HUES48 (cell line): ENCODE data around the gene ADAMTS19.
A peak's percentile ranks its signal among the peaks of the same experiment; 100 is the strongest.
"Not testable (repeated sequence)": the region's sequence is repeated elsewhere in the genome, so short reads cannot be mapped to it uniquely, and the experiment has no call there.

ENCODE experiments used
- H3K27ac ChIP-seq: one replicate; pipeline ENCODE4 v1.7.0; 2013; ENCODE audit warnings: low read depth, low read length, inconsistent platforms
- H3K27me3 ChIP-seq: 2 replicates; pipeline ENCODE4 v1.6.1; 2013; ENCODE audit warnings: mild to moderate bottlenecking, low read length; ENCODE audit not compliant: control insufficient read depth, insufficient read depth
- H3K36me3 ChIP-seq: 2 replicates; pipeline ENCODE4 v1.6.1; 2013; ENCODE audit warnings: low read length; ENCODE audit not compliant: control insufficient read depth, insufficient read depth
- H3K4me1 ChIP-seq: 2 replicates; pipeline ENCODE4 v1.6.1; 2013; ENCODE audit warnings: mild to moderate bottlenecking, low read length; ENCODE audit not compliant: control insufficient read depth, insufficient read depth
- H3K4me3 ChIP-seq: 2 replicates; pipeline ENCODE4 v1.5.1; 2013; ENCODE audit warnings: mild to moderate bottlenecking, low read depth, low read length
- H3K9ac ChIP-seq: 2 replicates; pipeline ENCODE4 v1.6.1; 2013; ENCODE audit warnings: mild to moderate bottlenecking, low read depth, low read length, moderate library complexity
- H3K9me3 ChIP-seq: 2 replicates; pipeline ENCODE4 v1.6.1; 2013; ENCODE audit warnings: low read length; ENCODE audit not compliant: control insufficient read depth, insufficient read depth

ADAMTS19 gene, protein sequence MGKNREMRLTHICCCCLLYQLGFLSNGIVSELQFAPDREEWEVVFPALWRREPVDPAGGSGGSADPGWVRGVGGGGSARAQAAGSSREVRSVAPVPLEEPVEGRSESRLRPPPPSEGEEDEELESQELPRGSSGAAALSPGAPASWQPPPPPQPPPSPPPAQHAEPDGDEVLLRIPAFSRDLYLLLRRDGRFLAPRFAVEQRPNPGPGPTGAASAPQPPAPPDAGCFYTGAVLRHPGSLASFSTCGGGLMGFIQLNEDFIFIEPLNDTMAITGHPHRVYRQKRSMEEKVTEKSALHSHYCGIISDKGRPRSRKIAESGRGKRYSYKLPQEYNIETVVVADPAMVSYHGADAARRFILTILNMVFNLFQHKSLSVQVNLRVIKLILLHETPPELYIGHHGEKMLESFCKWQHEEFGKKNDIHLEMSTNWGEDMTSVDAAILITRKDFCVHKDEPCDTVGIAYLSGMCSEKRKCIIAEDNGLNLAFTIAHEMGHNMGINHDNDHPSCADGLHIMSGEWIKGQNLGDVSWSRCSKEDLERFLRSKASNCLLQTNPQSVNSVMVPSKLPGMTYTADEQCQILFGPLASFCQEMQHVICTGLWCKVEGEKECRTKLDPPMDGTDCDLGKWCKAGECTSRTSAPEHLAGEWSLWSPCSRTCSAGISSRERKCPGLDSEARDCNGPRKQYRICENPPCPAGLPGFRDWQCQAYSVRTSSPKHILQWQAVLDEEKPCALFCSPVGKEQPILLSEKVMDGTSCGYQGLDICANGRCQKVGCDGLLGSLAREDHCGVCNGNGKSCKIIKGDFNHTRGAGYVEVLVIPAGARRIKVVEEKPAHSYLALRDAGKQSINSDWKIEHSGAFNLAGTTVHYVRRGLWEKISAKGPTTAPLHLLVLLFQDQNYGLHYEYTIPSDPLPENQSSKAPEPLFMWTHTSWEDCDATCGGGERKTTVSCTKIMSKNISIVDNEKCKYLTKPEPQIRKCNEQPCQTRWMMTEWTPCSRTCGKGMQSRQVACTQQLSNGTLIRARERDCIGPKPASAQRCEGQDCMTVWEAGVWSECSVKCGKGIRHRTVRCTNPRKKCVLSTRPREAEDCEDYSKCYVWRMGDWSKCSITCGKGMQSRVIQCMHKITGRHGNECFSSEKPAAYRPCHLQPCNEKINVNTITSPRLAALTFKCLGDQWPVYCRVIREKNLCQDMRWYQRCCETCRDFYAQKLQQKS

DNA sequence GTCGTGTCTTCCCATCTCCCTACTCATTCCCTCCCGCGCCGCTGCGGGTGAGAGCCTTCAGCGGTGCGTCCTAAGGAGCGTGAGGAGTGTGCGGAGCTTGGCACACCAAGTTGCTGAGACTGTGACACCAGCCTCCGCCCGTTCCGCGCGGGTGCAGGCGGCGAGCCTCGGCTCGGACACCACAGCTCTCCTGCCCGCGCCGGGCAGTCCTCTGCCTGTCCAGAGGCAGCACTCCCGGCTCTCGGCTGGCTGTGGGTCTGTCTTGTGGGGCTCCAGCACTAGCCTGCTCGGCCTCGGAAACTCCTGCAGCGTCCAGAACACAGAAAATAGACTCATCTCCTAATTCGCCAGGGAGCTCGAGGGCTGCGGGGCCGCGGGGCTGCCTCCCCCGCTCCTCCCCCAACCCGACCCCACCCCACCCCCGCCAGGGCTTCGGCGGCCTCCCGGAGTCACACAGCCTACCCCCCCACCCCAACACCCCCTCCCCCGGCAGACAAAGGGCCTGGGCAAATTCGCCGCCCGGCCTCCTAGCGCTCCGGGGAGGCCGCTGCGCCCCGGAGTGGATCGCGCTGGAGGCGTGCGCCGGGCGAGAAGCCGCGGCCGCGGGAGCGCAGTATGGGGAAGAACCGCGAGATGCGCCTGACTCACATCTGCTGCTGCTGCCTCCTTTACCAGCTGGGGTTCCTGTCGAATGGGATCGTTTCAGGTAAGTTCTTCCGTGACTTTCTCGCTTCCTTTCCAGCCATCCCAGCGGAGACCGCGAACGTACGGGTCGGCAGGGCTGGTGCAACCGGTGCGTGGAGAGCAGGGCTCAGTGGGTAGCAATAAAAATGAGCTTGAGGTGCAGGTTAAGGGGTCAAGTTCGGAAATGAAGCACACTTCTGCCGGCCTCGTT, at the start of gene ADAMTS19:
ADAMTS19 (plus strand) TSS at position 522 of the 895 bp plus-strand sequence; CDS start at position 616, 94 bp downstream.
- H3K27ac ChIP-seq = peak within 1 kb of the TSS; percentile 70
- H3K27me3 ChIP-seq = no peaks in the 10 kb centered on the region
- peak within 1 kb of the TSS; percentile 91 for H3K9ac ChIP-seq

DNA sequence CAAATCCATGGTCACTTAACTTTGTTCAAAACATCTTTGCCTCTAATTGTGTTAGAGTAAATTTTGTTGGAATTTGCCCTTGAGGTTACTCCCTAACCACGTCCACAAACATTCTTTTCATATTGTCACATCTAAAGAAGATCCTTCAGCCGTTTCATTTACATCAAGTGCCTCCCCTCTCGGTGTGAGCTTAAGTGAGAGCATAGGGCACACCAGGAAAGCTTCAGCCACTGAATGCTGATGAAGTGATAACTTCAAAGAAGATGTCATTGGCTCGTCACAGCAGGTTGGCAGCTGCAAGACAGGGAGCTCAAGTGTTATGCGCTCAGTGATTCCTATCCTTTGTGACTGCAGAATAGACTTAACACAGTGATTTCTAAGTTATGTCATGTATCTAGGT, 49.6 kb upstream of the ADAMTS19 start:
- no peaks in the 10 kb centered on the region for H3K27me3 ChIP-seq
- no peak overlapping the region for H3K4me3 ChIP-seq
- H3K27ac ChIP-seq = peak overlapping the region; percentile 57
- peaks cover 12% of the 10 kb centered on the region for H3K4me1 ChIP-seq
- H3K9me3 ChIP-seq = no peaks in the 10 kb centered on the region
- no peaks in the 10 kb centered on the region for H3K36me3 ChIP-seq
- no peak overlapping the region for H3K9ac ChIP-seq

More for the DNA sequence above, at the start of gene ADAMTS19:
- Histone ChIP-seq H3K4me3 (peak within 1 kb of the TSS; percentile 98), H3K9me3 (no peaks in the 10 kb centered on the region), H3K36me3 (peaks cover 3% of the 10 kb centered on the region; the same call in 1 of the 2 replicates), H3K4me1 (peaks cover 38% of the 10 kb centered on the region)

DNA sequence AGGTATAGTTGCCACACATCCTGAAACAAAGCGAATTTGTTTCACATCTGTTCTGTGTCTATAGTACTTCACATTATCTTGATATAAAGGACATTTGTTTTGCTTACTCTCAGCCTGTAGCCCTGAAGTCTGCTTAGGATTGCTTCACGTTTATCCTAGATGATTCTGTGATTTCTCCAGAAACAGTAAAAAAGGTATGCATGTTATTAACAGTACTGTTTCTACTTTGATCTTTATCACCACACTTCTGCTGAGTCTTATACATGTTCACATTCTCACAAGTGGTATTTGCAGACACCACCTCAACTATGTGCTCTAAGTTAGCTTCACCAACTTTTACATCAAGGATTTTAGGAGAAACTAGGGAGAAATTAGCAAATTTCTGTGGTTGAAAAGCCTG, 47.4 kb upstream of the ADAMTS19 start:
- Histone ChIP-seq H3K9ac (no peak overlapping the region), H3K4me1 (peaks cover 12% of the 10 kb centered on the region), H3K36me3 (no peaks in the 10 kb centered on the region), H3K9me3 (no peaks in the 10 kb centered on the region), H3K27me3 (no peaks in the 10 kb centered on the region), H3K4me3 (no peak overlapping the region), H3K27ac (no peak overlapping the region)

DNA sequence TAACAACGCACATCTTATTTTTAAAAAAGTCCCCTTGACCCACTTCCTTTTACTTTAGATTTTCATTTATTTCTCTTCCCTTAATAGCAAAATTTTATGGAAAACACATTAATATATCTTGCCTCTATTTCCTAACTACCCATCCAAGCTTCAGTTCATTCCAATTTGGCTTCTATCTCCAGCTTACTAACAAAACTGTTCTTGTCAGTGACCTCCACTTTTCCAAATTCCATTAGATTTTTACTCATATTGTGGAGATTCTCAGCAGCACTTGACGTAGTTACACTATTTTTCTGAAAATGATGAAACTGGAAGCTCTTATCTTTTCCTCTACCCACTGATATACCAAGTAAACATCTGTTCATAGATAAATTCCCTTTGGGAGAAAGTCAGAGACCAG, 46.5 kb upstream of the ADAMTS19 start:
- Histone ChIP-seq H3K9ac (no peak overlapping the region), H3K36me3 (no peaks in the 10 kb centered on the region), H3K27ac (no peak overlapping the region), H3K4me1 (peaks cover 12% of the 10 kb centered on the region), H3K9me3 (no peaks in the 10 kb centered on the region), H3K4me3 (no peak overlapping the region), H3K27me3 (no peaks in the 10 kb centered on the region)

DNA sequence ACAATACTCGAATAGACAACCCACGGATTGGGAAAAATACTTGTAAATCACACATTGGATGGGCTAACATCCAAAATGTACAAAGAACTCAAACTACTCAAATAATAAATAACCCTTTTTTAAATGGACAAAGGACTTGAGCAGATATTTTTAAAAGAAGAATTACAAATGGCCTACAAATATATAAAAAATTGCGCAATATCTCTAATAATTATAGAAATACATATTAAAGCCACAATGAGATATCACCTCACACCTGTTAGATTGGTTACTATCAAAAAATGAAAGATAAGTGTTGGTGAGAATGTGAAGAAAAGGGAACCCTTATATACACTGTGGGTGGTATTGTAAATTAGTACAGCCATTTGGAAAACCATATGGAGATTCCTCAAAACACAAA, 40.8 kb upstream of the ADAMTS19 start:
- no peaks in the 10 kb centered on the region for H3K27me3 ChIP-seq
- H3K4me1 ChIP-seq = no peaks in the 10 kb centered on the region
- no peak overlapping the region for H3K27ac ChIP-seq
- H3K4me3 ChIP-seq = no peak overlapping the region
- H3K9ac ChIP-seq = no peak overlapping the region
- no peaks in the 10 kb centered on the region for H3K9me3 ChIP-seq
- H3K36me3 ChIP-seq = no peaks in the 10 kb centered on the region

DNA sequence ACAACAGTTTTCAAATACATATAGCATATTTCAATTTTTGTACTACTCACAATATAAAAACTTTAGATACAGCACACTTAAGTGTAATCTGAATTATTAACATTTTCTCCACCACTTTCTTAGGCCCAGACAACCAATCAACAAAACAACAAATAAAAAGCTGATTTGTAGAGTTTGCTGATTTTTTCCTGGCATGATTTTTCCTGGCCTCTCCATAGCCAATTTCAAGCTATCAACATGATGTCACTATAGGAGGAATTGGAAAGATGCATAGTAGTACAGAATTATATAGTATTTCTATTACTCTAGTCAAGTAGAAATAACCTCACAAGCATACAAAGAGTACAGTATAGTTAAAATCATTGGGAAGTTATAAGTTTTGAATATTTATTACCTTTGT, 35.1 kb upstream of the ADAMTS19 start:
- Histone ChIP-seq H3K9me3 (no peaks in the 10 kb centered on the region), H3K36me3 (no peaks in the 10 kb centered on the region), H3K27me3 (no peaks in the 10 kb centered on the region), H3K4me3 (no peak overlapping the region), H3K27ac (no peak overlapping the region), H3K4me1 (no peaks in the 10 kb centered on the region), H3K9ac (no peak overlapping the region)

DNA sequence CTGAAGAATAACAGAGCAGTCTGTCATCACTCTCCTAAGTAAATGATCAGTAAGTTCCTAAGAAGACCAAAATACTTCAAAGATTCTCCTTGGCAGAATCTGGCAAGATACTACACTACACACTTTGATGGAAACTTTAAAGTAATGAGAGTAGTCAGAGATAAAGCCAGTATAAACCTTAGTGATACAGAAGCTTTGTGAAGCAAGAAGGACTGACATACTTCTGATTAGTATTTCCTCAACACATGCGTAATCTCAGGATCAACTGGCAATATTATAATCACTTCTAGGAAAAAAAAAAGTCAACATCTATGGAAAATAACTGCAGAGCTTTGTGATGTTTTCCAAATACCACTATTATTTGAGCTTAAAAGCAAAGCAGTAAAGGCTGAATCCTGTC, 34.0 kb upstream of the ADAMTS19 start:
- Histone ChIP-seq H3K9me3 (no peaks in the 10 kb centered on the region), H3K36me3 (no peaks in the 10 kb centered on the region), H3K27ac (no peak overlapping the region), H3K4me3 (no peak overlapping the region), H3K9ac (no peak overlapping the region), H3K27me3 (no peaks in the 10 kb centered on the region), H3K4me1 (no peaks in the 10 kb centered on the region)

DNA sequence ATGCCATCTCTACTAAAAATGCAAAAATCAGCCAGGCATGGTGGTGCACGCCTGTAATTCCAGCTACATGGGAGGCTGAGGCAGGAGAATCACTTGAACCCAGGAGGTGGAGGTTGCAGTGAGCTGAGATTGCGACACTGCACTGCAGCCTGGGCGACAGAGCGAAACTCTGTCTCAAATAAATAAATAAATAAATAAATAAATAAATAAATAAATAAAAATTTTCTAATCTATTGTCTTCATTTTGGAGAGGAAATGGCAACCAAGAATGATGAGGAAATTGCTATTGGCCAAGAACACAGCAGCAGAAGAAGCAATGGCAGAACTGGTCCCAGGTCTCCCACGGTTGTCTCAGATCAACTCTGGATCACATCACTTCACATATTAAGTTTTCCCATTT, 31.5 kb upstream of the ADAMTS19 start:
- H3K27ac ChIP-seq, H3K36me3 ChIP-seq, H3K9ac ChIP-seq, H3K27me3 ChIP-seq, H3K9me3 ChIP-seq, H3K4me1 ChIP-seq, H3K4me3 ChIP-seq: not testable (repeated sequence)

DNA sequence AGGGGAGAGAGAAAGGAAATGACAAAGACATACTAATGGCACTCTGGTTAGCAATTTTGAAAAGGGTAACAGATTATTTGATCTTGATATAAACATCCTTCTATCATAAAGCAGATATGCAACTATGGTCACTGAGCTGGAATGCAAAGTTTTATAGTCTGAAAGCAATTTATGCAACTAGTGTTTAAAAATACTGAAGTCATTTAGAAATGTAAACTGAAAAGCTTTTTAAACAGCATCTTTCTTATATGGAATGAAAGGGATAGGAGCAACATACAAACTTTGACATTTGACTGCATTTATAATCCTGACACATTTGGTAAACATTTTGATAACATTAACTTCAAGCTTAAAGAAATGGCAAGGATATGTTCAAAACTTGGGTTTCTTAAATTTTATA, 28.7 kb upstream of the ADAMTS19 start:
- Histone ChIP-seq H3K4me3 (no peak overlapping the region), H3K4me1 (no peaks in the 10 kb centered on the region), H3K27ac (no peak overlapping the region), H3K9ac (no peak overlapping the region), H3K27me3 (no peaks in the 10 kb centered on the region), H3K9me3 (no peaks in the 10 kb centered on the region), H3K36me3 (no peaks in the 10 kb centered on the region)

DNA sequence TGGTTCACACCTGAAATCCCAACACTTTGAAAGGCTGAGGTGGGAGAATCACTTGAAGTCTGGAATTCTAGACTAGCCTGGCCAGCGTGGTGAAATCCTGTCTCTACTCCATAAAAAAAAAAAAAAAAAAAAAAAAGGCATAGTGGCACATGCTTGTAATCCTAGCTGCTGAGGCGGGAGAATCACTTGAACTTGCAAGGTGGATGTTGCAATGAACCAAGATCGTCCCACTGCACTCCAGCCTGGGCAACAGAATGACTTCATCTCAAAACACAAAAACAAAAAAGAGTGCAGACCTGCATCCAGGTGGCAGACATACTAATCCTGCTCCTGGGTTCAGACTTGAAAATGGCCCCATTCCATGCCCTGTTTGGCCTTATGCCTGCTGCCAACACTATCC, 21.8 kb upstream of the ADAMTS19 start:
- H3K36me3 ChIP-seq = no peaks in the 10 kb centered on the region
- H3K27me3 ChIP-seq = no peaks in the 10 kb centered on the region
- no peak overlapping the region for H3K9ac ChIP-seq
- no peak overlapping the region for H3K27ac ChIP-seq
- no peaks in the 10 kb centered on the region for H3K9me3 ChIP-seq
- H3K4me3 ChIP-seq = no peak overlapping the region
- H3K4me1 ChIP-seq = no peaks in the 10 kb centered on the region; the same call in 1 of the 2 replicates
